Fibroblast of pulmonary artery (primary cell): Measurements from ENCODE around the gene SELENOO.

ENCODE experiments used
- DNase-seq: peaks from one replicate; pipeline ENCODE4 v3.0.0-alpha.2; 2010; ENCODE audit warnings: low read depth
- H3K4me3 ChIP-seq: replicated peaks from 2 replicates; pipeline ENCODE4 v1.5.1; 2011; ENCODE audit warnings: low read depth, mild to moderate bottlenecking, control low read depth, low read length, moderate library complexity
- CTCF ChIP-seq: IDR thresholded peaks from 2 replicates; pipeline ENCODE4 v1.5.1; 2011; ENCODE audit warnings: mild to moderate bottlenecking, control low read depth, low read length, inconsistent platforms; ENCODE audit errors: missing control alignments

Gene SELENOO

GRCh38 chr22:50266994-50267393 is 66.2 kb downstream of the SELENOO start:
- H3K4me3 ChIP-seq, result no peak overlapping the region
- no peak for TF ChIP-seq CTCF
- DNase-seq, result no peak
